ENCODE data around the gene ATF2. TPM values are rescaled to one million over a fixed set of nuclear protein-coding genes. Genes with fewer than 3 reads are reported as not detected.

The ATF2 gene
- total and polyA plus RNA-seq, 9 of the 15 experiments (the other 6 are each of a cell fraction or from before 2014, with no cell fraction given), result 24.2 to 111 (median 45.9) TPM

- TF ChIP-seq ESRRA (IDR thresholded peaks at IDR 0.05; ENCODE audit: borderline replicate concordance, low read depth) (no peak), SRSF7 (optimal IDR thresholded peaks at IDR 0.05; ENCODE audit: low read depth, low read length) (no peak), EZH2 (IDR thresholded peaks at IDR 0.05; ENCODE audit: borderline replicate concordance, low read depth, low read length) (no peak), TRIM24 (IDR thresholded peaks at IDR 0.05) (0 out of 4 replicates have a peak, but pooled peaks of 1 of the 2 experiments have one; percentile 12), ZBTB43 (CRISPR knock-in tag; IDR thresholded peaks at IDR 0.05) (no peak), HSF4 (CRISPR knock-in tag; IDR thresholded peaks at IDR 0.05; ENCODE audit: borderline replicate concordance) (0 out of 2 replicates have a peak, but pooled peaks have one; percentile 15), FOXK1 (CRISPR knock-in tag; IDR thresholded peaks at IDR 0.05; ENCODE audit: borderline replicate concordance) (no peak), CEBPG (CRISPR knock-in tag; IDR thresholded peaks at IDR 0.05) (no peak), CEBPG (tag; conservative IDR thresholded peaks at IDR 0.05 in 1 of 2, IDR thresholded peaks at IDR 0.05 in 1 of 2) (peak; percentile 88 to 99), STAT5A (IDR thresholded peaks at IDR 0.05; ENCODE audit: borderline replicate concordance, low read length) (no peak; the same call in 1 of the 2 replicates), POLR2H (tag; IDR thresholded peaks at IDR 0.05; ENCODE audit: low read depth) (peak; percentile 35)
Measured at GRCh38 chr2:175166216-175166824, 1.7 kb downstream of the ATF2 start (continued).
